H1 (cell line): Measurements from ENCODE around the gene PCDH9.

ENCODE experiments used
- BCL11A ChIP-seq, 2 experiments: IDR thresholded peaks; one replicate each; pipeline ENCODE4 v1.6.1; 2011; ENCODE audit warnings: low read depth in 2 of 2, low read length in 2 of 2, mild to moderate bottlenecking in 2 of 2
- BRCA1 ChIP-seq: IDR thresholded peaks from 2 replicates; pipeline ENCODE4 v1.6.1; 2012; ENCODE audit warnings: low read depth, low read length, improper control_type of control experiment
- EP300 ChIP-seq, 2 experiments: IDR thresholded peaks; 1 replicate in 1 of 2; 2 replicates in 1 of 2; pipeline ENCODE4 v1.6.1; 2011 to 2012; ENCODE audit warnings: low read depth in 2 of 2, low read length in 2 of 2, mild to moderate bottlenecking in 2 of 2, borderline replicate concordance in 1 of 2, inconsistent platforms in 1 of 2, moderate library complexity in 1 of 2
- EZH2 ChIP-seq: fragments of 200-600 bp; sonication (generic); IDR thresholded peaks from 2 replicates; pipeline ENCODE4 v1.7.1; 2012; ENCODE audit warnings: low read depth, mild to moderate bottlenecking, moderate library complexity, low read length, inconsistent platforms; ENCODE audit not compliant: severe bottlenecking
- GABPA ChIP-seq: IDR thresholded peaks from 2 replicates; pipeline ENCODE4 v1.6.1; 2011; ENCODE audit warnings: mild to moderate bottlenecking, low read length, moderate library complexity, borderline replicate concordance; ENCODE audit not compliant: insufficient read depth
- JUN ChIP-seq: IDR thresholded peaks from 2 replicates; pipeline ENCODE4 v1.6.1; 2011; ENCODE audit warnings: low read depth, mild to moderate bottlenecking, improper control_type of control experiment, low read length
- JUND ChIP-seq: IDR thresholded peaks from 2 replicates; pipeline ENCODE4 v1.6.1; 2011; ENCODE audit warnings: mild to moderate bottlenecking, improper control_type of control experiment, low read length
- POLR2A ChIP-seq, 2 experiments: IDR thresholded peaks; 1 replicate in 1 of 2; 2 replicates in 1 of 2; pipeline ENCODE4 v1.6.1; 2011; ENCODE audit warnings: low read depth in 2 of 2, low read length in 2 of 2, mild to moderate bottlenecking in 2 of 2; ENCODE audit errors: control extremely low read depth in 1 of 2
- POLR2AphosphoS5 ChIP-seq: IDR thresholded peaks from 2 replicates; pipeline ENCODE4 v1.6.1; 2011; ENCODE audit warnings: low read depth, low read length
- SIN3A ChIP-seq, 2 experiments: IDR thresholded peaks in 1 of 2; conservative IDR thresholded peaks in 1 of 2; 2 replicates each; pipeline ENCODE4 v1.6.1; 2011 to 2012; ENCODE audit warnings: low read length in 2 of 2, improper control_type of control experiment in 1 of 2, low read depth in 1 of 2, mild to moderate bottlenecking in 1 of 2
- SP2 ChIP-seq: IDR thresholded peaks from 2 replicates; pipeline ENCODE4 v1.6.1; 2012; ENCODE audit warnings: mild to moderate bottlenecking, low read length, inconsistent platforms
- SRF ChIP-seq: IDR thresholded peaks from 2 replicates; pipeline ENCODE4 v1.6.1; 2011; ENCODE audit warnings: mild to moderate bottlenecking, low read depth, low read length, moderate library complexity
- TF ChIP-seq, protein P1 (sequence below), 3 experiments: IDR thresholded peaks; 1 replicate in 2 of 3; 2 replicates in 1 of 3; pipeline versions ENCODE4 v1.5.1 to v1.6.1; 2011; ENCODE audit warnings: low read length in 3 of 3, mild to moderate bottlenecking in 3 of 3, inconsistent platforms in 2 of 3, low read depth in 1 of 3, moderate library complexity in 1 of 3; ENCODE audit not compliant: insufficient read depth in 1 of 3; ENCODE audit errors: control extremely low read depth in 1 of 3
- TF ChIP-seq, protein P2 (sequence below): IDR thresholded peaks from 2 replicates; pipeline ENCODE4 v1.6.1; 2012; ENCODE audit warnings: inconsistent platforms

DNA sequence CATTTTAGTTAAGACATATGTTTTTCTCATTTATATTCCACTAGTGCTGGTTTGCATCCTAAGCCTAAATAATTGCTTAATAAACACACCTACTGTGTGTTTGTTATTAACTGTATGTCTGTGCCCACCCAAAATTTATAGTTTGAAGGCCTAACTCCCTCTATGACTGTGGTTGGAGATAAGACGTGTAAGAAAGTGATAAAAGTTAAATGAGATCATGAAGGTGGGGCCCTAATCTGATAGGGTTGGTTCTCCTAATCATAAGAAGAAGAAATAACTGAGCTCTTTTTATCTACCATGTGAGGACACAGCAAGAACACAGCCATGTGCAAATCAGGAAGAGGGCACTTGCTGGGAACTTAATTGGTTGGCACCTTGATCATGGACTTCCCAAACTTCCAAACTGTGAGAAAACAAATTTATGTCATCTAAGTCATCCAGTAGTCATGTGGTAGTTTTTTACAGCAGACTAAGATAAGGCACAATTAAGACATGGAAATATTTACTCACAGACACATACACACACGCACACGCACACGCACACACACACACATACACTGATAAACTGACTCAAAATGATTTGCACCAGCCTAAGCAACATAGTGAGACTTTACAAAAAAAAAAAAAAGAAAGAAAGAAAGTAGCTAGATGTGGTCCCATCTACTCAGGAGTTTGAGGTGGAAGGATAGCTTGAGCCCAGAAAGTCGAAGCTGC is 662.1 kb downstream of the PCDH9 start:
- TF ChIP-seq, protein P1, sequence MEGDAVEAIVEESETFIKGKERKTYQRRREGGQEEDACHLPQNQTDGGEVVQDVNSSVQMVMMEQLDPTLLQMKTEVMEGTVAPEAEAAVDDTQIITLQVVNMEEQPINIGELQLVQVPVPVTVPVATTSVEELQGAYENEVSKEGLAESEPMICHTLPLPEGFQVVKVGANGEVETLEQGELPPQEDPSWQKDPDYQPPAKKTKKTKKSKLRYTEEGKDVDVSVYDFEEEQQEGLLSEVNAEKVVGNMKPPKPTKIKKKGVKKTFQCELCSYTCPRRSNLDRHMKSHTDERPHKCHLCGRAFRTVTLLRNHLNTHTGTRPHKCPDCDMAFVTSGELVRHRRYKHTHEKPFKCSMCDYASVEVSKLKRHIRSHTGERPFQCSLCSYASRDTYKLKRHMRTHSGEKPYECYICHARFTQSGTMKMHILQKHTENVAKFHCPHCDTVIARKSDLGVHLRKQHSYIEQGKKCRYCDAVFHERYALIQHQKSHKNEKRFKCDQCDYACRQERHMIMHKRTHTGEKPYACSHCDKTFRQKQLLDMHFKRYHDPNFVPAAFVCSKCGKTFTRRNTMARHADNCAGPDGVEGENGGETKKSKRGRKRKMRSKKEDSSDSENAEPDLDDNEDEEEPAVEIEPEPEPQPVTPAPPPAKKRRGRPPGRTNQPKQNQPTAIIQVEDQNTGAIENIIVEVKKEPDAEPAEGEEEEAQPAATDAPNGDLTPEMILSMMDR (IDR thresholded peaks at IDR 0.05; ENCODE audit: control extremely low read depth in 1 of 3, insufficient read depth in 1 of 3, low read depth in 1 of 3, low read length in 3 of 3), result no peak
- TF ChIP-seq SP2 (no peak), SIN3A (conservative IDR thresholded peaks at IDR 0.05 in 1 of 2, IDR thresholded peaks at IDR 0.05 in 1 of 2; ENCODE audit: low read depth in 1 of 2, low read length in 2 of 2) (no peak), BRCA1 (no peak), POLR2A (IDR thresholded peaks at IDR 0.05; ENCODE audit: control extremely low read depth in 1 of 2, low read depth in 2 of 2, low read length in 2 of 2) (no peak), BCL11A (IDR thresholded peaks at IDR 0.05; ENCODE audit: low read depth in 2 of 2, low read length in 2 of 2) (no peak), EZH2 (no peak), POLR2AphosphoS5 (no peak), JUND (no peak), EP300 (IDR thresholded peaks at IDR 0.05; ENCODE audit: borderline replicate concordance in 1 of 2, low read depth in 2 of 2, low read length in 2 of 2) (no peak), JUN (no peak), GABPA (no peak), SRF (no peak)
- TF ChIP-seq, protein P2, sequence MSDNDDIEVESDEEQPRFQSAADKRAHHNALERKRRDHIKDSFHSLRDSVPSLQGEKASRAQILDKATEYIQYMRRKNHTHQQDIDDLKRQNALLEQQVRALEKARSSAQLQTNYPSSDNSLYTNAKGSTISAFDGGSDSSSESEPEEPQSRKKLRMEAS, result no peak
